ENCODE results near the gene NELFB.

The NELFB gene

DNA sequence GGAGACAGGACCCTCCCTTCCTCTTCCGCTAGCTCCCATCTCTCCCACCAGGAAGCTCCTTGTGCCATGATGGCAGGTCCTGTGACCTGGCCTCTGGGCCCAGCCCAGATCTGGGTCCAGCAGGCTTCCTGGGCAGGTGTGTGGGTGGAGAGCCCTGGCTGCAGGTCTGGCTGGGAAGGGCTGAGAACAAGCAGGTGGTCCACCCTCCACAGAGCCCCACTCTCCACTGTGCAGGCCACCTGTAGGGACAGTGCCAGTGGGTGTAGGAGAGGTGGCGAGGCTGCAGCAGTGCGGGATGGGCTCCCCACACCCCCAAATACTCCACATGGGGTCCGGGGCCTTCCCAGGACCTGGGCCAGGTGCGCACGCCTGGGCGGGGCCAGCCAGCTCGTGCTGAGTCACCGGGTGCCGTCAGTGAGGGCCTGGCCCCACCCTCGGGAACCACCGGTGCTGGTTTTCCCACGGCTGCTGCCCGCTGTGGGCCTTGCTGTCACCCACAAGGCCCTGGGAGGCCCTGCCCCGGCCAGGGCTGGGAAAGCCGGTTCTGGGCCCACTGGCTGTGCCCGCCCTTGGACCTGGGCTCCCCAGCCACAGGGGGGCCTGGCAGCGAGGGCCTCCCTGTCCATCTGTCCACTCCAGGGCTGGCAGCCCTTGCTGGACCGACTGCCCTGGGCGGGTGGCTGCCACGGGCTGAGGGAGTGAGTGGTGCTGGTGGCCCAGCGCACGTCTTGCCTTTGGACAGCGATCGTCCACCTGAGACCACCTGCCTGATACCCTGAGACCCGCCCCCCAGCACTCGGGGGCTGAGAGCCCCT, 56.3 kb downstream of the NELFB start:
- Histone ChIP-seq H3K79me2 (ENCODE audit: insufficient read depth, low read length) (no peaks in the 10 kb centered on the region), H3K4me2 (ENCODE audit: low read length) (no peak overlapping the region), H3K9me2 (ENCODE audit: low read depth, low read length) (no peaks in the 10 kb centered on the region), H2AFZ (ENCODE audit: low read length) (no peak overlapping the region), H3F3A (ENCODE audit: insufficient read depth, low read length) (no peaks in the 10 kb centered on the region), H3K27me3 (ENCODE audit: insufficient read depth, low read length) (peaks cover 5% of the 10 kb centered on the region; the same call in 1 of the 2 replicates), H3K4me1 (ENCODE audit: insufficient read depth, low read length, severe bottlenecking) (no peaks in the 10 kb centered on the region), H3K36me3 (ENCODE audit: insufficient read depth, low read length) (no peaks in the 10 kb centered on the region), H3K9ac (ENCODE audit: low read length) (no peak overlapping the region), H3K27ac (ENCODE audit: low read depth, low read length, poor library complexity, severe bottlenecking) (no peak overlapping the region), H4K20me1 (ENCODE audit: insufficient read depth, low read length) (no peaks in the 10 kb centered on the region), H3K9me3 (ENCODE audit: low read length) (no peaks in the 10 kb centered on the region), H3K4me3 (ENCODE audit: low read depth, low read length, poor library complexity, severe bottlenecking) (no peak overlapping the region)
- no peak for TF ChIP-seq EZH2 (IDR thresholded peaks at IDR 0.05; ENCODE audit: borderline replicate concordance, low read length)
- TF ChIP-seq, protein P1, sequence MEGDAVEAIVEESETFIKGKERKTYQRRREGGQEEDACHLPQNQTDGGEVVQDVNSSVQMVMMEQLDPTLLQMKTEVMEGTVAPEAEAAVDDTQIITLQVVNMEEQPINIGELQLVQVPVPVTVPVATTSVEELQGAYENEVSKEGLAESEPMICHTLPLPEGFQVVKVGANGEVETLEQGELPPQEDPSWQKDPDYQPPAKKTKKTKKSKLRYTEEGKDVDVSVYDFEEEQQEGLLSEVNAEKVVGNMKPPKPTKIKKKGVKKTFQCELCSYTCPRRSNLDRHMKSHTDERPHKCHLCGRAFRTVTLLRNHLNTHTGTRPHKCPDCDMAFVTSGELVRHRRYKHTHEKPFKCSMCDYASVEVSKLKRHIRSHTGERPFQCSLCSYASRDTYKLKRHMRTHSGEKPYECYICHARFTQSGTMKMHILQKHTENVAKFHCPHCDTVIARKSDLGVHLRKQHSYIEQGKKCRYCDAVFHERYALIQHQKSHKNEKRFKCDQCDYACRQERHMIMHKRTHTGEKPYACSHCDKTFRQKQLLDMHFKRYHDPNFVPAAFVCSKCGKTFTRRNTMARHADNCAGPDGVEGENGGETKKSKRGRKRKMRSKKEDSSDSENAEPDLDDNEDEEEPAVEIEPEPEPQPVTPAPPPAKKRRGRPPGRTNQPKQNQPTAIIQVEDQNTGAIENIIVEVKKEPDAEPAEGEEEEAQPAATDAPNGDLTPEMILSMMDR (IDR thresholded peaks at IDR 0.05; ENCODE audit: low read length) = no peak

DNA sequence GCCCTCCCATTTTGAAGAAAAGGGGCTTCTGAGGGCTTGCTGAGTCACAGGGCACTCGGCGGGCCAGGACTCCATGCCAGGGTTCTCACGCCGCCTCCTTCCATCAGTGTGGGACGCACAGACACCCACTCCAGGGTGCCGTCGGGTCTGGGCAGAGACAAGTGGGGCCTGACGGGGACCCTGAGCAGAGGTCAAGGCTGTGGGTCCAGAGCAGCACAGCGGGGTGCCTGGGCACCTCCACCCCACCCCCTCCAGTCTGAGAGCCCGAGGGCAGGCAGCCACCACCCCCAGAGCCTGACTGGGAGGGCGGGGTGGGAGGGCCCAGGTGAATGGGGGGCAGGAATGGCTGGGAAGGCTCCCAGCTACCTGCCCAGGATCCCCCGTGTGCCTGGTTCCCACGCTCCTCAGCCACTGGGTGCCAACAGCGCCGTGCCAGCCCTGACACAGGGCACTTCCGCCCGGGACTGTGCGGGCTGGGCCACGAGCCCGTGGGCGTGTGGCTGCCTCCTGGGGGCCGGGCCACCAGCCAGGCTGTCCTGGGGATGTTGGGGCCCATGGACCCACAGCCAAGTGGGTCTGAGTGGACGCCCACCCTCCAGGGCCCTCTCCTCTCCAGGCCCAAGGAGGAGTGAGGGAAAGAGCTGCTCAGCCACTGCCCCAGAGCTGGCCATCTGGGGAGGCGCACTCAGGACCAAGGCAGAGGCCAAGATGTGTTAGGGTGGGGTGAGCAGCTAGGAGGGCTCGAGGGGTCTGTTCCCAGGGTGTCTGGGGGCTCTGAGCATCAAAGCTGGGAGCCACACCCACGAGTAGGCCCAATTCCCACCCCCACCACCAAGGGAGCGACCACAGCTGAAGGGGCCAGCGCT, 57.1 kb downstream of the NELFB start:
- H3K4me1 ChIP-seq (ENCODE audit: insufficient read depth, low read length, severe bottlenecking) = no peaks in the 10 kb centered on the region

DNA sequence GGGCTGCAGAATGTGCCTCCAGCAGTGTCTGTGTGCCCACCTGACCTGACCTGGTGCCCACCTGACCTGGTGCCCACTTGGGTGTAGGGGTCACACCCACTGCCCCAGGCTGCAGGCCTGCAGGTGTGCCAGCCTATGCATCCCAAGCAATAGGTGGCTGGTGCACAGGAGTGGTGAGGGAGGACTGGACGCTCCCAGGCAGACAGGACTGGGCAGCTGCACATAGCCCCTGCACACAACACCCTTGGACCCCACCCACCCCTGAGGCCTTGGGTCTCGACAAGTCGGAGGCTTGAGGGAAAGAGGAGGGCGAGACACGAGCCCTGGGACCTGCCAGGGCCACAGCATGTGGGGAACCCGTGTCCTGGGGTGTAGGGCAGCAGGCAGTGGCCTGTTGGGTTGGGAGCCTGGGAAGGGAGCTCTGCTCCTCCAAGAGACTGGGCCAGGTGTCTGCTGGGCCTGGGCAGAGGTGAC, 57.8 kb downstream of the NELFB start:
- Histone ChIP-seq H3K4me2 (ENCODE audit: low read length) (no peak overlapping the region), H3K79me2 (ENCODE audit: insufficient read depth, low read length) (no peaks in the 10 kb centered on the region), H3K4me1 (ENCODE audit: insufficient read depth, low read length, severe bottlenecking) (no peaks in the 10 kb centered on the region), H3K4me3 (ENCODE audit: low read depth, low read length, poor library complexity, severe bottlenecking) (no peak overlapping the region), H2AFZ (ENCODE audit: low read length) (no peak overlapping the region), H3K27me3 (ENCODE audit: insufficient read depth, low read length) (0 out of 2 replicates have a peak, but pooled peaks cover 5% of the 10 kb centered on the region), H3K9me3 (ENCODE audit: low read length) (no peaks in the 10 kb centered on the region), H3K9ac (ENCODE audit: low read length) (no peak overlapping the region), H3K36me3 (ENCODE audit: insufficient read depth, low read length) (no peaks in the 10 kb centered on the region), H3K9me2 (ENCODE audit: low read depth, low read length) (no peaks in the 10 kb centered on the region), H3K27ac (ENCODE audit: low read depth, low read length, poor library complexity, severe bottlenecking) (no peak overlapping the region), H3F3A (ENCODE audit: insufficient read depth, low read length) (no peaks in the 10 kb centered on the region), H4K20me1 (ENCODE audit: insufficient read depth, low read length) (no peaks in the 10 kb centered on the region)
- TF ChIP-seq, protein P1 (IDR thresholded peaks at IDR 0.05; ENCODE audit: low read length) = no peak
- TF ChIP-seq EZH2 (IDR thresholded peaks at IDR 0.05; ENCODE audit: borderline replicate concordance, low read length) = no peak

More for the DNA sequence above, 57.1 kb downstream of the NELFB start:
- H3K4me2 ChIP-seq (ENCODE audit: low read length) = no peak overlapping the region
- H3K4me3 ChIP-seq (ENCODE audit: low read depth, low read length, poor library complexity, severe bottlenecking) = no peak overlapping the region
- no peaks in the 10 kb centered on the region for H3K36me3 ChIP-seq (ENCODE audit: insufficient read depth, low read length)
- no peaks in the 10 kb centered on the region for H3K9me3 ChIP-seq (ENCODE audit: low read length)
- H3K27me3 ChIP-seq (ENCODE audit: insufficient read depth, low read length) = peaks cover 5% of the 10 kb centered on the region; the same call in 1 of the 2 replicates
- no peak overlapping the region for H3K27ac ChIP-seq (ENCODE audit: low read depth, low read length, poor library complexity, severe bottlenecking)
- H3K9ac ChIP-seq (ENCODE audit: low read length) = no peak overlapping the region
- TF ChIP-seq EZH2 (IDR thresholded peaks at IDR 0.05; ENCODE audit: borderline replicate concordance, low read length) = no peak
- TF ChIP-seq, protein P1 (IDR thresholded peaks at IDR 0.05; ENCODE audit: low read length) = no peak
- H3F3A ChIP-seq (ENCODE audit: insufficient read depth, low read length) = no peaks in the 10 kb centered on the region
- H3K79me2 ChIP-seq (ENCODE audit: insufficient read depth, low read length) = no peaks in the 10 kb centered on the region
- H4K20me1 ChIP-seq (ENCODE audit: insufficient read depth, low read length) = no peaks in the 10 kb centered on the region
- H2AFZ ChIP-seq (ENCODE audit: low read length) = no peak overlapping the region
- no peaks in the 10 kb centered on the region for H3K9me2 ChIP-seq (ENCODE audit: low read depth, low read length)

Data from OCI-LY1 (cell line).